Measurements from ENCODE around the gene UBE2O.

The UBE2O gene

GRCh38 chr17:76411247-76411646 is 41.7 kb downstream of the UBE2O start:
- no peak overlapping the region for H3K27ac ChIP-seq
- TF ChIP-seq, protein P1, sequence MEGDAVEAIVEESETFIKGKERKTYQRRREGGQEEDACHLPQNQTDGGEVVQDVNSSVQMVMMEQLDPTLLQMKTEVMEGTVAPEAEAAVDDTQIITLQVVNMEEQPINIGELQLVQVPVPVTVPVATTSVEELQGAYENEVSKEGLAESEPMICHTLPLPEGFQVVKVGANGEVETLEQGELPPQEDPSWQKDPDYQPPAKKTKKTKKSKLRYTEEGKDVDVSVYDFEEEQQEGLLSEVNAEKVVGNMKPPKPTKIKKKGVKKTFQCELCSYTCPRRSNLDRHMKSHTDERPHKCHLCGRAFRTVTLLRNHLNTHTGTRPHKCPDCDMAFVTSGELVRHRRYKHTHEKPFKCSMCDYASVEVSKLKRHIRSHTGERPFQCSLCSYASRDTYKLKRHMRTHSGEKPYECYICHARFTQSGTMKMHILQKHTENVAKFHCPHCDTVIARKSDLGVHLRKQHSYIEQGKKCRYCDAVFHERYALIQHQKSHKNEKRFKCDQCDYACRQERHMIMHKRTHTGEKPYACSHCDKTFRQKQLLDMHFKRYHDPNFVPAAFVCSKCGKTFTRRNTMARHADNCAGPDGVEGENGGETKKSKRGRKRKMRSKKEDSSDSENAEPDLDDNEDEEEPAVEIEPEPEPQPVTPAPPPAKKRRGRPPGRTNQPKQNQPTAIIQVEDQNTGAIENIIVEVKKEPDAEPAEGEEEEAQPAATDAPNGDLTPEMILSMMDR (conservative IDR thresholded peaks at IDR 0.05) = no peak
- no peak for TF ChIP-seq ZFX (IDR thresholded peaks at IDR 0.05)

GRCh38 chr17:76410328-76410965 is 42.5 kb downstream of the UBE2O start:
- TF ChIP-seq, protein P1 (conservative IDR thresholded peaks at IDR 0.05) = no peak
- no peak for TF ChIP-seq ZFX (IDR thresholded peaks at IDR 0.05)
- no peak overlapping the region for H3K27ac ChIP-seq

DNA sequence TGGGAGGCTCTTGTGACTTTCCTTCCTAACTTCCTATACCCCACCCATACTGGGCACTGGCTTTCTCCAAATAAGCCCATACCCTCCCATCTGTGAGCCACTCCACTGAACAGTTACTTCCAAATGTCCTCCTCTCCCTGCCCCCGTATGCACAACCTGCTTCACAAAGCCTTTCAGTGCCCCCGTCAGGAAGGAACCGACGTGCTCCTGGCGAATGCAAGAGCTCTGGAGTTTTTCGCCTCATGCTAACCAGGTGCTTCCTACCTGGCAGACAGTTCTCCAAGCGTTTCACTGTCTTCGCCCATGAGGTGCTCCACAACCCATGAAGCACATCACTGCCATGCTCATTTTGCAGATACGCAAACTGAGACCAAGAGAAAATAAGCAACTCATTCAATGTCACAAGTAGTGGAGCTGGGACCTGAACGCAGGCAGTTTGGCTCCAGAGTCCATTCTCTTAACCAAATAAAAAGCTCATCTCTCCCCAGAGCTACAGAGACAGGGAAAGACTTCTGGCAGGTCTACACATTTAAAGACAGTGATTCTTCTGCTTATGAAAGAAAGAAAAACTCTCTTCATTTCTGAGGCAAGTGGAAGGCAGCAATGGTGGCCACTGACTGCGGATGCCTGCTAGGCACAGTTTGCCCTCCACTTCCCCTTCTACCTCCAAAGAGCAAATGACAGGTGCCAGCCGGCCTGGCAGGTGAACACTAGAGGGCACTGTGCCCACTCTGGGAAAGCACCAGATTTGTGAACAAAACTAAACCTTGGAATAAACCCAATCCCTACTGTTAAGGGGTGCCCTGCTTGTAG is 44.7 kb downstream of the UBE2O start:
- TF ChIP-seq, protein P1 (conservative IDR thresholded peaks at IDR 0.05) = peak; percentile 99
- TF ChIP-seq ZFX (IDR thresholded peaks at IDR 0.05) = no peak
- no peak overlapping the region for H3K27ac ChIP-seq

GRCh38 chr17:76407509-76407908 is 45.4 kb downstream of the UBE2O start:
- H3K27ac ChIP-seq = no peak overlapping the region
- no peak for TF ChIP-seq ZFX (IDR thresholded peaks at IDR 0.05)

- no peak for TF ChIP-seq ZFX (IDR thresholded peaks at IDR 0.05)
- TF ChIP-seq, protein P1 (conservative IDR thresholded peaks at IDR 0.05) = no peak
- no peak overlapping the region for H3K27ac ChIP-seq
Observed at GRCh38 chr17:76405967-76406647, 46.8 kb downstream of the UBE2O start.

- TF ChIP-seq, protein P1 (conservative IDR thresholded peaks at IDR 0.05) = no peak
- no peak for TF ChIP-seq ZFX (IDR thresholded peaks at IDR 0.05)
- H3K27ac ChIP-seq = no peak overlapping the region
Observed at GRCh38 chr17:76405607-76405966, 47.4 kb downstream of the UBE2O start.

GRCh38 chr17:76404976-76405563 is 47.9 kb downstream of the UBE2O start:
- TF ChIP-seq ZFX (IDR thresholded peaks at IDR 0.05) = no peak
- TF ChIP-seq, protein P1 (conservative IDR thresholded peaks at IDR 0.05) = no peak

More at GRCh38 chr17:76404976-76405563, 47.9 kb downstream of the UBE2O start:
- no peak overlapping the region for H3K27ac ChIP-seq

All from C4-2B (cell line).